ENCODE results near the gene C2CD2L.
"Not testable (repeated sequence)": the region's sequence is repeated elsewhere in the genome, so short reads cannot be mapped to it uniquely, and the experiment has no call there.

Gene C2CD2L

DNA sequence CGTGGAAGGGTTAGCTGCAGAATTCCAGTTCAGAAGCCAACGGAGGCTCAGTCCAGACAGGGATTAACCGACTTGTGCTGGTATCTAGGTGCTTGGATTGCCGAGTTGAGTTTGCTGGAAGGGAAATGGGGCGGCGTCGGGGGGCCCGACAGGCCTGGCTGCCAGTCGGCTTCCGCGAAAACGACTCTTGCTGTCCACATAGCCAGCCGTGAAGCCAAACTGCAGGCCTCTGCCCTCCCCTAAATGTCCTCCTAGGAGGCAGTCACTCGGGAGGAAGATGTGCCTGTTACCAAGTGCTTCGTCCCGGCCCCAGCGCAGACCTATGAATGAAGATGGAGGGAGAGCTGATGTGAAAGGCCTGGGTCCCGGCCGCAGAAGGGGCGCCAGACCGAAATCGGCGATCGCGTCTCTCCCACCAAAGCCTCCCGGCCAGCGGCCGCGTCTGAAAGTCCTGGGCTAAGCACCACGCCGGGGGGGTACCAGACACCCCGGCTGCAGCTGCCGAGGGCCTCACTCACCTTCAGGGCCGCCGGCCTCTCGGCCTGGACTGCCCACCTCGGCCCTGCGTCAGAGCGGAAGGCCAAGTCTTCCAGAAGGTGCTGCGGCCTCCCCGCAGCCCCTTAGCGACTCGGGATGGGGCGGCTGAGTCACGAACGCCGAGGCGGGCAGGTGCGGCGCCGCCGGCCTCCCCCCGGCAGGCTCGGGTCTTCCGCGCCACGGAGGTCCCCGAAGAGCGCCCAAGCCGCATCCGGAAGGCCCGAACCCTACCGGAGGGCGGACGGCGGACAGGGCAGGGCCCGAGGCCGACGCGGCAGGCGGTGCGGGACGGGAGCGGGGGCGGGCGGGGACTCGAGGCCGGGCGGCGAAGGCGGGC, 13.0 kb upstream of the C2CD2L start:
- DNase-seq = no peak

GRCh38 chr11:119094816-119095065, 12.4 kb upstream of the C2CD2L start:
- DNase-seq = no peak

- DNase-seq = peak; percentile 89
These were observed 11.9 kb upstream of the C2CD2L start for GRCh38 chr11:119095066-119095880.

DNA sequence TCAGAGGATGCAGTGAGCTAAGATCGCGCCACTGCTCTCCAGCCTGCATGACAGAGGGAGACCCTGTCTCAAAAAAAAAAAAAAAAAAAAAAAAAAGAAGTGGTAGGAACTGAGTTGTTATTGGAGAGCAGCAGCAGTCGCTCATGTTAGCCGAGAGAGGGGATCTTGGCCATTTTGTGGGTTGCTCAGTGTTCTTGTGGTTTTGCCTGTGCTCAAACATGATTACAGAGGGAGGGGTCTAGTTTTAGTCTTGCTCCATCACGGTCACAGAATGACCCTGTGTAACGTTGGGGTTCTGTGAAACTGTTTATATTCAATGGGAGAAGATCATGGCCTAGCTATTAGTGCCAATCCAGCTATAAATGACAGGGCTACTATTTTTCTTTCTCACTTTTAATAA, 7.4 kb upstream of the C2CD2L start:
- DNase-seq = no peak

DNA sequence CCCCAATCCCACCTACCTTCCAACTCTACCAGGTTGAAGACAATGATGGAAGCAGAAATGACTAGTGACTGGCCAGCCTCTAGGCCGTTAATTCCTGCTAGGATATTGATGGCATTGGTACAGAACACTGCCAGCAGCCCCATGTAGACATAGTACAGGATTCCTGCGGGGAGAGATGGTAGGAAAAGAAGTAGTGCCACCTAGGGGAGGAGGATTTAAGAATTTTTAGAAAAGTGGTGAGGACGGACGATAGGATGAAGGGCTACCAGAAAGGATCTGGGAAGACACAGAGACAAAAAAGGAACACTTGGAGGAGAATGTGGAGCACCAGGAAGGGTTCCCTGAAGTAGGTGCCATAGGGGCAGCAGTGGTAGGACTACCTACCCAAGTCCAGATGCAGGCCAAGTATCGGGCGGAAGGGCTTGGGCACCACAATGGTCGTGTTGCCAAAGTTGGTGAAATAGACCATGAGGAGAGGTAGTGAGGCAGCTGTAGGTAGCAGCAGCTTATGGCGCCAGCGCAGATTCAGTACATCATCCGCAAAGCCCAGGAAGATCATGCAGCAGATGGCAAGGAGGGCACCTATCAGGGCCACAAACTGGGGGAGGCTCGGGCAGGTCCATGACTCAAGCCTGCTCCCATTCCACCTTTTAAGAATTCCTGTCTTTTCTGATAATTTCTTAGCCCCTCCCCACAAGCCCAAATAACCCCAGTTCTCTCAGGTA, 6.7 kb upstream of the C2CD2L start:
- DNase-seq = no peak

DNA sequence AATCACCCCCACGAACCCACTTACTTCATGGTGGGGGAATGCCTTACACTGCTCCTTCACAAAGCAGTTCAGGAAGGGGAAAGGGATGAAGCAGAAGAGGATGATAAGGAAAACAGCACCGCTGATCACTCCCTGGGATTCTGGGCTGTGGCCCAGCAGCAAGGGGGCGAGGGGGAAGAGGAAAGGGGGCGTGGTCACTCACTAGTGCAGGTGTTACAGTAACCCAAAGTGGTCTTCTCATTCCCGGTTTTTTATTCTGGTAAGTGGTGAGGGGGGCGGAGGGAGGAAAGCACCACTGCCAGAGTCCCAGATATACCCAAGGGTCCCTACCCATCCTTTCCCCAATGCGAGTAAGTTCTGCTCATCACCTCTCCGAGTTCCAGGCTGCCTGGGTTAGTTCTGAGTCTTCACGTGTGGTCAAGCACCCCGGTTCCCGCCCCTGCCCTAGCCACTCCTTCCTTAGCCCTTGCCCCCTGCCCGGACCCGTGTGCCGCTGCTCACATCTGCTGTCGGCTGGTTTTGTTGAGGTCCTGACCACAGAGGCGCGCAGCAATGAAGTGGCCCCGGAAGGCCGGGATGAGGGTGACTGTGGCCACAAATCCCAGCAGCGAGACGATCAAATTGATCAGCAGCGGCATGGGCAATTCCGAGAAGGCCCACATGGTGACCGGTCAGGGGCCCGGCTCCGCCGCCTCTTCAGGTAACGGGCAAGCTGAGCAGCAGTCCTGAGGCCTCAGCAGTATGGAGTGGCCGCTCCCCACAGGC, 6.0 kb upstream of the C2CD2L start:
- DNase-seq = no peak

- DNase-seq = peak; percentile 69
These were observed 5.3 kb upstream of the C2CD2L start, which contains the start of gene DPAGT1 for GRCh38 chr11:119101759-119102423. TSS of gene DPAGT1 (minus strand) at chr11:119101853. CDS start at chr11:119101655, 198 bp downstream.

DNA sequence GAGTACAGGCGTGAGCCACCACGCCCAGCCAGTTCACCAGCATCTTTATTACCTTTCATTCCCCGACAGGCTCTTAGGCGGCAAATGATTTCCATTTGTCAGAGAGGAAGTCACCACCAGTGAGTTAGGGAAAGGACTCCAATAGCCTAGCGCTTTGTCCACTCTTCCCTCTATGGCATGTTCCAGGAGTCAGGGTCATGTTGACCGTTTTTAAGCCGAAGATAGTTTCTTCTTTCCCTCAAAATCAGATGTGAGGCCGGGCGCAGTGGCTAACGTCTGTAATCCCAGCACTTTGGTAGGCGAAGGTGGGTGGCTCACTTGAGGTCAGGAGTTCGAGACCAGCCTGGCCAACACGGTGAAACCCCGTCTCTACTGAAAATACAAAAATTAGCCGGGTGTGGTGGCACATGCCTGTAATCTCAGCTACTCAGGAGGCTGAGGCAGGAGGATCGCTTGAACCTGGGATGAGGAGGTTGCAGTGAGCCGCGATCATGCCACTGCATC, 3.9 kb upstream of the C2CD2L start:
- not testable (repeated sequence) for DNase-seq

DNA sequence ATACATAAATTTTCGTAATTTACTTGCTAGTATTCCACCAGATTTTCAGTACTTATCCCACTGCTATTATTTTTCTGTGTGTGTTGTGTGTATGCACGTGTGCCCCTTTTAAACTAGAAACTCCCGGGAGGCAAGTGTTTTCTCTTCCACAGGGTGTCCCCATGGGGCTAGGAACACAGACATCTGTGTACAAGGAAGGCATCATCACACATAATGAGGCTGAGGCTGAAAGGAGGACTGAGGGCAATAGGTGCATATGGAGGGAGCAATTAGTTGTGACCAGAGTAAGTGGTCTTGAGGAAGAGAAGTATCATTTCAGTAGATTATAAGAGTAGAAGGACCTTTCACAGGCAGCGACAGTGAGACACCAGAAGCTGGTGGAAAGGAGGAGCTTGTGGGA, 3.4 kb upstream of the C2CD2L start:
- no peak for DNase-seq

- DNase-seq = no peak
These were observed 498 bp downstream of the C2CD2L start for GRCh38 chr11:119107538-119108145.

DNA sequence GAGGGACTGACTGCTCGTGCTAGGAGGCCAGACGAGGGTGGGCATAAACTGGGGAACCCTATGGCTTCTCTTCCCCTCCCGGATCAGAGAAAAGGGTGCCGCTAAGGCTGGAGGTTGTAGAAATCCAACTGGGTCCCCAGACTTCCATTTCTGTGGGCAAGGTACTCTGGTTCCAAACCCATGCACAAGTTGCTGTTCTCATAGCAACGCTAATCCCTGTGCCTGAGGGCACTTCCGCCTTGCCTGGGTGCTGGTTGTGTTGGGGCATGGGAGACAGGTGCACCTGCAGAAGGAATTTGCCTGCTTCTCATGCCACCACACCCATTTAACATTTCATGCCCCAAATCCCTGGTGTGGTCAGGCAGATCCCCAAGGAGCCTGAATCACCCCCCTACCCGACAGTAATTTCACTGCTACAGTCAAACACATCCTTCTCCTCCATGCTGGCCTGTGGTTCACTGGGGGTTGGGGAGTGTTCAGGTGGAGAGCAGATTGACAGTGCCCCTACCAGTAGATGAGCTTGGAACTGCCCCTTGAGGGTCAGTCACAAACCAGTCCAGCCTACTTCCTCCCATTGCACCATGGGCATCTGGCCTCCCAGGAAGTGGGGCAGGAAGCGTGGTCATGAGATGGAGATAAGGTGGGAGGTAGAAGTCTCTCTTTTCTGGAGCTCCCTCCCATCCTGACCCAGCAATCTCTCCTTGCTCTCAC, 1.2 kb downstream of the C2CD2L start:
- DNase-seq = no peak

DNA sequence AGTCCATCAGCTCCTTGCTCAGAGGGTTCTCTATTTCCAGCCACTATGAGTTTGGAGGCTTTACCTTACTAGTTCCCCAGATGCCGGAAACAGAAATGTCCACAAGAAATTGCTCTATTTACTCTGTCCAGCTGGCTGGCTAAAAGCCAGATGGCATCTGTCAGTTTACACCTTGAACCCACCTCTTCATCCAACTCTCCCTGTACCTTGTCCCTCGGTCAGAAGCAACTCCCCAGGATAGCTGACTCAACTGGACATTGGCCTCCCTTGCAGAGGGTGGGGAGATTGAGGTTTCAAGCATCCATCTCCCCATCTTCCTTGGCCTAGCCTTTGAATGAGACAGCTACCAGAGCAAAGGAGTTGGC, 1.7 kb downstream of the C2CD2L start:
- DNase-seq = no peak

- no peak for DNase-seq
These were observed 2.7 kb downstream of the C2CD2L start for GRCh38 chr11:119109843-119110242.

GRCh38 chr11:119110439-119110838, 3.3 kb downstream of the C2CD2L start:
- DNase-seq = no peak

DNA sequence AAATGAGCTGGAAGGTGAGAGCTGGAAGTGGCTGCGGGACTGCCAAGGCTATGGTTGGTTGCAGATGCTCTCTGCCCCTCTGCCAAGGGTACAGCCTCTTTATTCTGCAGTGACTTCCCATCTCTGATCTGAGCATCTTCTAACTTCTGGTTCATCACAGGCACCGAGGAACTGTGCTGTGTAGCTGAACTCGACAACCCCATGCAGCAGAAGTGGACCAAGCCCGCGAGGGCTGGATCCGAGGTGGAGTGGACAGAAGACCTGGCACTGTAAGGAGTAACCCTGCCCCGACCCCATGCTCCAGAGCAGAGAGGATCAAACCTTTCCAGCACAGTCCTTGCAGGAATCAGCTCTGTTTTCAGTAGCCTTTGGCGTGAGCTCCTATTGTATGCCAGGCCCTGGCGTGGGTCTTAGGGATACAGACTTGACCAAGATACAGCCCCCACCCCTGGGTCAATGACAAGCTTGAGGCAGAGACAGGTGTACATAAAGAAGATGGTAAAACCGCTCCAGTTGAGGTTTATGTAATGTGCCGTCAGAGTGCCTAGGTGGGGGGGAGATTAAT, 4.3 kb downstream of the C2CD2L start:
- no peak for DNase-seq

DNA sequence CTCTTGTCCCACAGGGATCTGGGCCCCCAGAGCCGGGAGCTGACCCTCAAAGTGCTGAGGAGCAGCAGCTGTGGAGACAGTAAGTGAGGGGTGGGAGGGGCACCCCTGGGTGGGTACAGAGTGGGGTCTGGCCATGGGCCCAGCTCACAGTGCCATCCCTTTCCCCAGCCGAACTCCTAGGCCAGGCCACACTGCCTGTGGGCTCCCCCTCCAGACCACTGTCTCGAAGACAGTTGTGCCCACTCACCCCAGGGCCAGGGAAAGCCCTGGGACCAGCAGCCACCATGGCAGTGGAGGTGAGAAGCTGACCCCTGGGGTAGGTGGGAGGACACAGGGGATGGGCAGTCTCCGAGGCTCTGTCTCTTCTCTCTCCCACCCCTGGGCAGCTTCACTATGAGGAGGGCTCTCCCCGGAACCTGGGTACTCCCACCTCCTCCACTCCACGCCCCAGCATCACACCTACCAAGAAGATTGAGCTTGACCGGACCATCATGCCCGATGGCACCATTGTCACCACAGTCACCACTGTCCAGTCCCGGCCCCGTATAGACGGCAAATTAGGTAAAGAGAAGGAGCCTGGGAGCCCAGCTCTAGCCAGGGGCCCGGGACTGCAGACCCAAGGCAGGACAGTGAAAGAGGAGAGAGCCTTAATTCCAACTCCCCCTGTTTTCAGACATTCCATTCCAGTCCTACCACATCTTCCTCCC, 5.3 kb downstream of the C2CD2L start:
- DNase-seq = no peak

DNA sequence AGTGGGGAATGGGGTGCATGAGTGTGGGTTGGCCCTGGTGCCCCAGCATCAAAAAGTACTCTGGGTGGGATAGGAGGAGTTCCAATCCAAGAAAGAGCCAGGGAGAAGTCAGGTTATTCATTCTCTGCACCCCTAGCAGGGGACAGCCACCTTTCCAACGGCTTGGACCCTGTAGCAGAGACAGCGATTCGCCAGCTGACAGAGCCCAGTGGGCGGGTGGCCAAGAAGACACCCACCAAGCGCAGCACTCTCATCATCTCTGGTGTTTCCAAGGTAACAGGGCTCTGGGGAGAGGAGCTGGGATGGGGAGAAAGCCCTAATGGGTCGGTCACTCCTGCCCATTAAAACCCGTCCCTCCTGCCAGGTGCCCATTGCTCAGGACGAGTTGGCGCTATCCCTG, 6.6 kb downstream of the C2CD2L start:
- no peak for DNase-seq

DNA sequence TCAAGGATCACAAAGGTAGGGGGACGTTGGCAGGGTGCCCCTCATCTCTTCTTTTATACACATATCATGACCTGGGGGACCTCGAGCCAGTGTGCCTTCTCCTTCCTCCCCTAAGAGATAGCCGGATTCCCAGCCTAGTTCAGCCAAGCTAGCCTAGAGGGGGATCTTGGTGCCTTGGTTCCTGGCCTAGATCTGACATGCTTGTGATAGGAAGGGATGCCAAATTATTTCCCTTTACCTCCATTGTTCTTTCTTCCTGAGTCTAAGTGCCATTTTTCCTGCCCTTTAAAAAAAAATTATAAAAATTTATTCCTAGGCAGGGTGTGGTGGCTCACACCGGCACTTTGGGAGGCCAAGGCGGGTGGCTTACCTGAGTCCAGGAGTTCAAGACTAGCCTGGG, 7.2 kb downstream of the C2CD2L start:
- DNase-seq = no peak

DNA sequence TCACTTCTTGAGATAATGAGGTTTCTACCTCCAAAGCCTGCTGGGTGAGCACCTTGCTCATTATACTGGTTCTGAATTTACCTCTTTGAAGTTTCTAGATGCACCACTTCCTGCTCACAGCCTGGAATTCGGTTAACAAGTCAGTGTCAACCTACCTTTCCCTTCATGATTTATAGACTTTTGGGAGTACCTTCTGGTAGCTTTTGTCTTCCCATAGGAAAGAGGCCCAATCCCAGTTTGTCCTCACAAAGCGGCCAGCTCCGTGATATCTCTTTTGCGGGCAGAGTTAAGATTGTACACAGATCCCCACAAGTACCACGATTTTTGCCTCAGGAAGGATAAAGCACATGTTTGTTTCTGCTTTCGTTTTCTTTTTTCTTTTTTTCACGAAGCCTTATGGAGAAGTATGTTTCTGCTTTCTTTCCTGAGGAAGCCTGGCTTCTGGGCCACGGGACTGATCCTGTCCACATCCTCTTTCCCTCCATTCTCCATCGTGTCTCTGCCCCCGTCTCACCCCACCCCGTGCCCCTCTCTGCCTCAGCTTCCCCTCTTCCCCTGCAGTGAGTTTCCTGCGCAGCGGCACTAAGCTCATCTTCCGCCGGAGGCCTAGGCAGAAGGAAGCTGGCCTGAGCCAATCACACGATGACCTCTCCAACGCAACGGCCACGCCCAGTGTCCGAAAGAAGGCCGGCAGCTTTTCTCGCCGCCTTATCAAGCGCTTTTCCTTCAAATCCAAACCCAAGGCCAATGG, 8.5 kb downstream of the C2CD2L start:
- no peak for DNase-seq

All from SIG-M5 (cell line).